Astrocyte of the spinal cord (primary cell): ENCODE results near the gene CDC42EP1.
"Not testable (repeated sequence)": the region's sequence is repeated elsewhere in the genome, so short reads cannot be mapped to it uniquely, and the experiment has no call there.

Experiments used
- DNase-seq: peaks from one replicate; pipeline ENCODE4 v3.0.0; 2011; ENCODE audit warnings: low read depth, low spot score
- H3K4me3 ChIP-seq: 2 replicates; pipeline ENCODE4 v1.5.1; 2011; ENCODE audit warnings: low read depth, mild to moderate bottlenecking, low read length, moderate library complexity
- CTCF ChIP-seq: IDR thresholded peaks from 2 replicates; pipeline ENCODE4 v1.5.1; 2012; ENCODE audit warnings: low read depth, mild to moderate bottlenecking, low read length, inconsistent platforms
- in situ Hi-C: cut with HindIII; loops from 2 replicates; pipeline ENCODE4 v1.10.0; 2017; ENCODE audit warnings: low sequenced_read_pairs

The CDC42EP1 gene

GRCh38 chr22:37535159-37535558 is 25.1 kb upstream of the CDC42EP1 start:
- in situ Hi-C loops, result no loop called here
- no peak for TF ChIP-seq CTCF
- H3K4me3 ChIP-seq, result no peak overlapping the region
- DNase-seq, result no peak

GRCh38 chr22:37538590-37539357 is 21.5 kb upstream of the CDC42EP1 start:
- no peak overlapping the region for H3K4me3 ChIP-seq
- peak; percentile 92 for DNase-seq
- peak; percentile 90 for TF ChIP-seq CTCF
- in situ Hi-C loops, result no loop called here

GRCh38 chr22:37539790-37540189 is 20.5 kb upstream of the CDC42EP1 start:
- H3K4me3 ChIP-seq, DNase-seq, in situ Hi-C loops: not testable (repeated sequence)

- in situ Hi-C loops, result not testable (repeated sequence)
These were observed 17.9 kb upstream of the CDC42EP1 start for GRCh38 chr22:37542416-37542815.

GRCh38 chr22:37542959-37543358 is 17.3 kb upstream of the CDC42EP1 start:
- in situ Hi-C loops, result no loop called here
- TF ChIP-seq CTCF, result no peak
- no peak overlapping the region for H3K4me3 ChIP-seq
- no peak for DNase-seq

More at GRCh38 chr22:37542416-37542815, 17.9 kb upstream of the CDC42EP1 start:
- not testable (repeated sequence) for DNase-seq, H3K4me3 ChIP-seq

GRCh38 chr22:37544955-37545702 is 15.2 kb upstream of the CDC42EP1 start:
- H3K4me3 ChIP-seq, result peak overlapping the region; percentile 10
- TF ChIP-seq CTCF, result peak; percentile 88
- in situ Hi-C loops, result no loop called here
- peak; percentile 58 for DNase-seq

DNA sequence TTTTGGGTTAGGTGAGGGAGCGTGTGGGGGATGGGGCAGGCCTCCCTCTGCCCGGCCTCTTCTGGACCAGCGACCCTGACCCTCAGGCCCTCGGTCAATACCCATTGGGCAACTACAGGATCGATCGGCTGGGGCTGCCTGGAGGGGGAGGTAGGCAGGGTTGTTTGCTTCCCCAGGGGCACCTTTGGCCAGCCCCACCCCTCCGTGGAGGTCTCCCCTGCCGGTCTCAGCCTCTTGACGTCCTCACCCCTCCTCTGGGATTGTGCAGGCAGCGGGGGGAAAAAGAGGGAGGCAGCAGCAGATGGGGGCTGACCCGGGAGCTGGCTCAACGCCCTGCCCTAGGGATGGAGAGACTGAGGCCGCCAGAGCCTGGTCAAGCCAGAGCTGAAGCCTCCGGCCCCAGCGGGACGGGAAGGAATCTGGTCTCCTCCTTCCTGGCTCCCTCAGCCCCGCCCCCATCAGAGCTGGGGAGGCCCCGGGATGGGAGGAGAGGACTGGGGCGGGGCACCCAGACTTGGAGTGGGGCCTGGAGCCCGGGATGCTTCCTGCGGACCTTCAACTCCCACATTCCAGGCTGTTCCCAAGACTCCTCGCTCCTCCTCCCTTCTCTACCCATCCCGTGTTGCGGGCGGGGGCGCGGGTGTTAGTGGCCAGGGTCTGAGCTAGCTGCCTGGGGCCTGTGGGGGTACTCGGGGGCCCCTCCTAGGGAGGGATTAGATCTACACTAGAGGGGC is 14.4 kb upstream of the CDC42EP1 start:
- DNase-seq, result peak; percentile 97
- peak overlapping the region; percentile 10 for H3K4me3 ChIP-seq
- TF ChIP-seq CTCF, result no peak
- in situ Hi-C loops, result no loop called here
